ENCODE results near the gene C15orf61. TPM values are rescaled to one million over a fixed set of nuclear protein-coding genes. Genes with fewer than 3 reads are reported as not detected.

Gene C15orf61
- total RNA-seq, 1 experiment from 2014 or later, result 6.5 TPM

GRCh38 chr15:67533873-67534272, 12.9 kb downstream of the C15orf61 start:
- H3K4me3 ChIP-seq, result no peak overlapping the region
- no peaks in the 10 kb centered on the region for H3K9me2 ChIP-seq (ENCODE audit: insufficient read depth)
- no peak for TF ChIP-seq EZH2 (IDR thresholded peaks at IDR 0.05; ENCODE audit: low read depth)
- H3K27ac ChIP-seq, result no peak overlapping the region
- ChIA-PET POLR2A (ENCODE audit: unreplicated experiment) (no interaction called here), CTCF (no interaction called here)
- intact Hi-C loops (cut with micrococcal nuclease; ENCODE audit: unreplicated experiment), result no loop called here
- no peaks in the 10 kb centered on the region for H3K79me2 ChIP-seq (ENCODE audit: low read depth)
- no peak for DNase-seq
- no peaks in the 10 kb centered on the region for H3K9me3 ChIP-seq (ENCODE audit: insufficient read depth, low read depth)
- H2AFZ ChIP-seq, result no peak overlapping the region
- H3K36me3 ChIP-seq (ENCODE audit: low read depth), result no peaks in the 10 kb centered on the region
- no TSS peak for BruUV-seq (replicated peaks)
- no peak overlapping the region for H3K4me2 ChIP-seq
- H4K20me1 ChIP-seq (ENCODE audit: insufficient read depth), result no peaks in the 10 kb centered on the region
- no peaks in the 10 kb centered on the region for H3F3A ChIP-seq (ENCODE audit: insufficient read depth, low read depth)
- H3K27me3 ChIP-seq (ENCODE audit: insufficient read depth, low read depth), result no peaks in the 10 kb centered on the region
- no peaks in the 10 kb centered on the region for H3K4me1 ChIP-seq (replicated peaks; ENCODE audit: insufficient read depth)

- Histone ChIP-seq H4K20me1 (ENCODE audit: insufficient read depth) (no peaks in the 10 kb centered on the region), H3K27ac (no peak overlapping the region), H3K9me3 (ENCODE audit: insufficient read depth, low read depth) (no peaks in the 10 kb centered on the region), H3K4me1 (replicated peaks; ENCODE audit: insufficient read depth) (no peaks in the 10 kb centered on the region), H3K36me3 (ENCODE audit: low read depth) (no peaks in the 10 kb centered on the region), H2AFZ (no peak overlapping the region), H3K4me2 (no peak overlapping the region), H3F3A (ENCODE audit: insufficient read depth, low read depth) (no peaks in the 10 kb centered on the region), H3K79me2 (ENCODE audit: low read depth) (no peaks in the 10 kb centered on the region), H3K27me3 (ENCODE audit: insufficient read depth, low read depth) (no peaks in the 10 kb centered on the region), H3K9me2 (ENCODE audit: insufficient read depth) (no peaks in the 10 kb centered on the region), H3K4me3 (no peak overlapping the region)
- no peak for DNase-seq
- ChIA-PET POLR2A (ENCODE audit: unreplicated experiment) (interaction anchor here (0.6 kb wide), 1 partner anchor 71 kb away, joined by 4 read pairs; no protein-coding TSS in a partner anchor), CTCF (no interaction called here)
- TF ChIP-seq, protein P1, sequence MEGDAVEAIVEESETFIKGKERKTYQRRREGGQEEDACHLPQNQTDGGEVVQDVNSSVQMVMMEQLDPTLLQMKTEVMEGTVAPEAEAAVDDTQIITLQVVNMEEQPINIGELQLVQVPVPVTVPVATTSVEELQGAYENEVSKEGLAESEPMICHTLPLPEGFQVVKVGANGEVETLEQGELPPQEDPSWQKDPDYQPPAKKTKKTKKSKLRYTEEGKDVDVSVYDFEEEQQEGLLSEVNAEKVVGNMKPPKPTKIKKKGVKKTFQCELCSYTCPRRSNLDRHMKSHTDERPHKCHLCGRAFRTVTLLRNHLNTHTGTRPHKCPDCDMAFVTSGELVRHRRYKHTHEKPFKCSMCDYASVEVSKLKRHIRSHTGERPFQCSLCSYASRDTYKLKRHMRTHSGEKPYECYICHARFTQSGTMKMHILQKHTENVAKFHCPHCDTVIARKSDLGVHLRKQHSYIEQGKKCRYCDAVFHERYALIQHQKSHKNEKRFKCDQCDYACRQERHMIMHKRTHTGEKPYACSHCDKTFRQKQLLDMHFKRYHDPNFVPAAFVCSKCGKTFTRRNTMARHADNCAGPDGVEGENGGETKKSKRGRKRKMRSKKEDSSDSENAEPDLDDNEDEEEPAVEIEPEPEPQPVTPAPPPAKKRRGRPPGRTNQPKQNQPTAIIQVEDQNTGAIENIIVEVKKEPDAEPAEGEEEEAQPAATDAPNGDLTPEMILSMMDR (conservative IDR thresholded peaks at IDR 0.05), result no peak
- TF ChIP-seq EZH2 (IDR thresholded peaks at IDR 0.05; ENCODE audit: low read depth), result no peak
- intact Hi-C loops (cut with micrococcal nuclease; ENCODE audit: unreplicated experiment), result no loop called here
- no TSS peak for BruUV-seq (replicated peaks)
Measured at GRCh38 chr15:67534360-67534759, 13.4 kb downstream of the C15orf61 start.

DNA sequence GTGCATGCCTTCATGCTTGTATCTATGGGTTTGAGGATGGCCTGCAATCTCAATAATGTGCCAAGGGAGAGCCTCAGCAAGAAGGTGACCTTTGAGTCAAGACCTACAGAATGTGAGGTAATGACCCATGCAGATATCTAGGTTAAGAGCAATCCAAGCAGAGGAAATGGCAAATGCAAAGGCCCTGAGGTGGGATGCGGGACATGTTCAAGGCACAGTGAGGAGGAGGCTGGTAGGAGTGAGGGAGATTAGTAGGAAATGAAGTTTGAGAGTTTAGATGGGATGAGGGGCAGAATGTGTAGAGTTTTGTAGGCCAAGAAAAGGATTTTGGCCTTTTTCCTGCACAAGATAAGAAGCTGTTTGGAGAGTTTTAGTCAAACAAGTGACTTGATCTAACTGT, 16.8 kb downstream of the C15orf61 start:
- H3F3A ChIP-seq (ENCODE audit: insufficient read depth, low read depth), result peaks cover 4% of the 10 kb centered on the region; the same call in 1 of the 2 replicates
- TF ChIP-seq EZH2 (IDR thresholded peaks at IDR 0.05; ENCODE audit: low read depth), result no peak
- TF ChIP-seq, protein P1 (conservative IDR thresholded peaks at IDR 0.05), result no peak
- H3K9me3 ChIP-seq (ENCODE audit: insufficient read depth, low read depth), result no peaks in the 10 kb centered on the region
- no peak overlapping the region for H2AFZ ChIP-seq
- H3K4me1 ChIP-seq (replicated peaks; ENCODE audit: insufficient read depth), result peaks cover 7% of the 10 kb centered on the region
- H3K27ac ChIP-seq, result no peak overlapping the region
- no peaks in the 10 kb centered on the region for H3K79me2 ChIP-seq (ENCODE audit: low read depth)
- no TSS peak for BruUV-seq (replicated peaks)
- H3K9me2 ChIP-seq (ENCODE audit: insufficient read depth), result no peaks in the 10 kb centered on the region
- no peaks in the 10 kb centered on the region for H3K27me3 ChIP-seq (ENCODE audit: insufficient read depth, low read depth)
- H3K36me3 ChIP-seq (ENCODE audit: low read depth), result no peaks in the 10 kb centered on the region
- ChIA-PET POLR2A (ENCODE audit: unreplicated experiment) (no interaction called here), CTCF (no interaction called here)
- no peak for DNase-seq
- H4K20me1 ChIP-seq (ENCODE audit: insufficient read depth), result no peaks in the 10 kb centered on the region
- no peak overlapping the region for H3K4me2 ChIP-seq
- intact Hi-C loops (cut with micrococcal nuclease; ENCODE audit: unreplicated experiment), result no loop called here
- no peak overlapping the region for H3K4me3 ChIP-seq
